ENCODE measurements around the gene IKBKG.
"Not testable (repeated sequence)": the region's sequence is repeated elsewhere in the genome, so short reads cannot be mapped to it uniquely, and the experiment has no call there.

GRCh38 chrX:154558896-154559295 is 11.5 kb downstream of the IKBKG start:
- TF ChIP-seq EP300 (IDR thresholded peaks at IDR 0.05; ENCODE audit: borderline replicate concordance in 1 of 2, low read depth in 2 of 2, low read length in 2 of 2); CTCF (IDR thresholded peaks at IDR 0.05; ENCODE audit: control extremely low read depth in 1 of 3, insufficient read depth in 1 of 3, low read depth in 1 of 3, low read length in 3 of 3); POLR2A (IDR thresholded peaks at IDR 0.05; ENCODE audit: control extremely low read depth in 1 of 2, low read depth in 2 of 2, low read length in 2 of 2); EGR1 (IDR thresholded peaks at IDR 0.05; ENCODE audit: borderline replicate concordance, low read depth, low read length); CHD1 (IDR thresholded peaks at IDR 0.05; ENCODE audit: low read depth, low read length); BRCA1 (IDR thresholded peaks at IDR 0.05; ENCODE audit: low read depth, low read length); TAF7 (optimal IDR thresholded peaks at IDR 0.05; ENCODE audit: borderline replicate concordance, low read depth, low read length); EZH2 (IDR thresholded peaks at IDR 0.05; ENCODE audit: low read depth, low read length, severe bottlenecking); ZNF274 (IDR thresholded peaks at IDR 0.05; ENCODE audit: borderline replicate concordance, extremely low read depth, low read length); POLR2AphosphoS5 (IDR thresholded peaks at IDR 0.05; ENCODE audit: low read depth, low read length); TAF1 (IDR thresholded peaks at IDR 0.05; ENCODE audit: low read depth, low read length): not testable (repeated sequence)

All from H1 (cell line).